GM12874 (cell line): ENCODE measurements around the gene TSPAN4.

Experiments
- CTCF ChIP-seq: IDR thresholded peaks from 2 replicates; pipeline ENCODE4 v1.5.1; 2011; ENCODE audit warnings: low read depth, mild to moderate bottlenecking, control low read depth, low read length, moderate library complexity; ENCODE audit not compliant: insufficient read depth

Gene TSPAN4

DNA sequence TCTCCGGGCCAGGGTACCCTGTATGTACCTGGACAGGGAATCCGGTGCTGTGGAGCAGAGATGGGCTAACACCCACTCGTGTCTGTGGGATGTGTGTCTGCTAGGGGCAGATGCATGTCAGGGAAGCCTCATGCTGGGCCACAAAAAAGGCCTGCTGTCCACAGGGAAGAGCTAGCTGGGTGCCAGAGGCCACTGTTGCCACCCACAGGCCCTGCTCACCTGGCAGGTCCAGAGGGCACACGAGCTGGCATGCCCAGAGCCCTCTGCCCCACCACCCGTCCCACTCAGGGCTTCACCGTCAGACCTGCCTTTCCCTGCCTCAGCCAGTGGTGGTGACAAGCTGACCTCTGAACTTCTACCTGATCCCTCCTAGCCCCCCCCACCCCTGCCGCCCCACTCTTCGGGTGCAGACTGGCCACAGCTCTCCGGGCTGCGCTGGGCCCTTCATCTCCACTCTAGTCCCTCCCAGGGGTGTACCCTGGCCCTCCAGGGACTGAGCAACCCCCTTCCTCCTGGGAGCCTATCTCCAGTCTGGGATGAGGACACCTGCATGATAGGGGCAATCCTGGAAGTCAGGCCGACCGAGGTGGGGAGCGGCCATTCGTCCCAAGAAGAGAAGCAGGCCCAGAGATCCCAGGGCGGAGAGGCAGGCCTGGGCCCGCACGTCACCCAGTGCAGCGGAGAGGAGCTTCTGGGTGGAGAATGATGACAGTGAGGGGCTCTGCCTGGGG lies 45.9 kb upstream of the TSPAN4 start:
- no peak for TF ChIP-seq CTCF

DNA sequence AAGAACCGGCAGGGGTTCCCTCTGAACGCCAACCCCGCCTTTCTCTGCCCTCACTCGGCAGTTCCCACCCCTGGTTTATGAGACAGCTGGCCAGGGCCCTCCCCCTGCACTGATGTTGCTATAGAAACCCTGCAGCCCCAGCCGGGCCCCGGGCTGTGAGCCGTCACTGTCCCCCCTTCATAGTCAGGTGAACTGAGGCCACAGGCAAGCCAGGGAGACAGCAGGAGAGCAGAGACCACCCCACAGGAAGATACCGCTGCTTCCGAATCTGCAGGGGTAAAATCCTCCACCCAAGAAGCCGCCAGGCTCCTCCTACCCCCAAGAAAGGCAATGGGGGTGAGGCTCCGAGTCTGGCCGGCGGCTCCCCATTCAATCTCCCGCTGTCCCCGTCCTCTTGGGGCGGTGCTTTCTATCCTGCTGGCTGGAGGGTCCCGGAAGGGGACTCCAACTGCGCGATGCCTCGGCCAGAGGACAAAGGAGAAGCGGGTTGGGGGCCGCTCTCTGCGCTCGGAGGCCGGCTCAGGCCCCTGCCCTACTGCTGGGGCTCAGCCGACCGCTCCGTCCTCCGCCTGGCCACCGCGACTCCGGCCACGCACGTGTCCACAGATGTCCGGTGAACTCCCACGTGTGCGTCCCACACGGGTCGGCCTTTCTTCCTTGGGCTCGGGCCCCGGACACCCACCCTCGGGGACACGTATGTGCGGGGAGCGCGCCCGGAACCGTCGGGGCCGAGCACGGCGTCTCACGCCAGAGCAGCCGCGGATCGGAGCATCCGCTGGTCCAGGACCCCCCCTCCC lies 45.2 kb upstream of the TSPAN4 start:
- no peak for TF ChIP-seq CTCF

GRCh38 chr11:798093-798713 lies 44.4 kb upstream of the TSPAN4 start, which contains the start of gene SLC25A22:
Gene SLC25A22 (minus strand): TSS chr11:798281. CDS start chr11:795006, 3,275 bp downstream.
- peak; percentile 86 for TF ChIP-seq CTCF

DNA sequence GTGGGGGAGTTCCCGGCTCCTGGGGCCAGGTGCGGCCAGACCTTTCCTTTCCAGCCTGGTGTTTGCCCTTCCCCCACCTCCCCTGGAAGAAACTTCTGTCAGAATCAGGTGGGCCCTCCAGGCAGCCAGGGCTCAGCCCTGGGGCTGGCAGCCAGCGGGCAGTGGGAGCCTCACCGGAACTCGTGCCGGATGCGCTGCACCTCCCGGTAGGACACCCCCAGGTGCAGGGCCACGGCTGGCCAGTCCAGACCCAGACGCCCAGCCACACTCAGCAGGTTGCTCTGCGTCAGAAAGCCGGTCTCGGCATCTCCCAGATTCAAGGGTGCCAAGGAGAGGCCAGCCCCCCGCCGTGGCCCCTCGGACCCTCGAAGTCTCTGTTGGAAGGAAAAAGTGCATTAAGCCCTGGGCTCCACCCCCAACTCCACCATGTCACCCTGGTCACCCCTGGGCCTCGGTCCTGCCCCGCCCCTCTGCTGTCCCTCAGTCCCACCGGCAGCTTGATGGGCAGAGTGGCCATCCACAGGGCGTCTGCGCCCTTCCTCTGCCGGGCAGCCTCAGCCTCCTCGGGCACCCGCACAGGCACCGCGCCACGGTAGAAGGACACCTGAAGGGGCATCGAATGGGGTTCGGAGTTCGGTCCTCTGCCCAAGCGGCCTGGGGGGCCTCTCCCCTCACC lies 42.9 kb upstream of the TSPAN4 start:
- no peak for TF ChIP-seq CTCF

- no peak for TF ChIP-seq CTCF
Observed at GRCh38 chr11:800473-800872, 42.2 kb upstream of the TSPAN4 start.

DNA sequence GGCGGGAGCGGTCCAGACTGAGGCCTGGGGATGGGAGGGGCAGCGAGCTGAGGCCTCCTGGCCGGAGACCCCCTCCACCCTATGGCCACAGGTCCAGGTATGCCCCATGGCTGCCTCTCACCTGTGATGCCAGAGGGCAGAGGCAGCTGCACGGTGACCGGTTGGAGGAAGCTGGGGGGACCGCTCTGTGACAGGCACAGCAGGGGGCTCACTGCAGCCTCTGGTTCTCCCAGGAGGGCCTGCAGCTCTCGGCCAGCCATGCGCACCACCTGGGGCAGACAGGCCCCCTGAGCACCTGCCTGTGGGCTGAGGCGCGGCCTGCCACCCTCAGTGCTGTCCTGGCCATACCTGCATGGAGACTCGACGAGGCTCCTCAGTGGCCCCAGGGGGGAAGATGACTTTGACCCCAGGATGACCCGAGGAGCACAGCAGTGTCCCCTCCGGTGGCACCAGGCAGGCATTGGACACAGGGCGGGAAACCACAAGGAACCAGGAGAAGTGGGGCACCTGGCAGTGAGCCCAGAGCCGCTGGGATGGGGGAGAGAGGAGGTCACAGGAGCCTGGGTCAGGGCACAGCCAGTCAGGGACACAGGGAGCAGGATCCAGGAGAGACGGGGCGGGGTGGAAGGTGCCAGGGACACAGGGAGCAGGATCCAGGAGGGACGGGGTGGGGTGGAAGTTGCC lies 41.4 kb upstream of the TSPAN4 start:
- TF ChIP-seq CTCF: no peak
